Tibial nerve (tissue), 4 donors: ENCODE measurements around the gene KLHL13.
"Not testable (repeated sequence)": the region's sequence is repeated elsewhere in the genome, so short reads cannot be mapped to it uniquely, and the experiment has no call there.

Experiments used
- CTCF ChIP-seq, 5 experiments: fragments of 200-600 bp in 3 of 5; fragments of 450-650 bp in 2 of 5; sonication (generic) in 3 of 5; IDR thresholded peaks; one replicate each; pipeline ENCODE4 v1.5.1; 2016 to 2019; ENCODE audit warnings: antibody characterized with exemption in 5 of 5, mild to moderate bottlenecking in 3 of 5, moderate library complexity in 2 of 5
- EP300 ChIP-seq, 2 donors: sonication (generic); formaldehyde crosslinking; IDR thresholded peaks; one replicate each; pipeline ENCODE4 v1.6.1; 2017; ENCODE audit warnings: antibody characterized with exemption in 2 of 2, mild to moderate bottlenecking in 1 of 2
- POLR2A ChIP-seq, 2 donors: fragments of 450-650 bp; IDR thresholded peaks; one replicate each; pipeline ENCODE4 v1.6.1; 2017; ENCODE audit warnings: antibody characterized with exemption in 2 of 2, mild to moderate bottlenecking in 2 of 2, moderate library complexity in 2 of 2

GRCh38 chrX:118124243-118124642 lies 7.6 kb upstream of the KLHL13 start:
- not testable (repeated sequence) for TF ChIP-seq CTCF, POLR2A, EP300 (IDR thresholded peaks at IDR 0.05)
